Upper lobe of left lung (tissue), 6 donors: ENCODE data around the gene UTY. TPM values are rescaled to one million over a fixed set of nuclear protein-coding genes. Genes with fewer than 3 reads are reported as not detected.

ENCODE experiments used
- total RNA-seq, 6 donors: library from RNA; depleted of rRNA in 4 of 6; stranded (reverse); fragments of >200 nt in 4 of 6; gene quantifications; one replicate each; pipeline versions ENCODE4 v1.1.0 to v1.2.1, GENCODE V29; 2016 to 2021
- donor health status: DM: no; HTN: no; CAD: no; lungs with moderate emphysema.
- donor health status: DM: no; HTN: yes; CAD: no; lungs with severe emphysema.

Gene UTY
- total RNA-seq, 6 donors from 2014 or later: 0.26 to 201 (median 35.1) TPM; not detected in 2

Other genes starting within 250 kb of the UTY start
- gene TMSB4Y, start 223.9 kb upstream of the UTY start, total RNA-seq: 1 to 10 TPM in 1 of 6 donors, under 1 TPM in 1, not detected in 4; 0.88 to 1.5 TPM